Fibroblast of lung (primary cell): Measurements from ENCODE around the gene KCNK2. TPM values are rescaled to one million over a fixed set of nuclear protein-coding genes. Genes with fewer than 3 reads are reported as not detected.

Experiments
- DNase-seq, 2 donors: peaks; one replicate each; pipeline versions ENCODE4 v3.0.0 to v3.0.0-alpha.2; 2010; ENCODE audit warnings: low read depth in 2 of 2
- H2AFZ ChIP-seq: 2 replicates; pipeline ENCODE4 v1.5.1; 2012; ENCODE audit warnings: low read length, control low read depth, inconsistent platforms
- H3K27ac ChIP-seq: 2 replicates; pipeline ENCODE4 v1.5.1; 2011; ENCODE audit warnings: low read length, control low read depth; ENCODE audit not compliant: insufficient read depth
- H3K27me3 ChIP-seq: 2 replicates; pipeline ENCODE4 v1.5.1; 2011; ENCODE audit warnings: mild to moderate bottlenecking, low read length; ENCODE audit not compliant: control insufficient read depth, insufficient read depth
- H3K36me3 ChIP-seq: 2 replicates; pipeline ENCODE4 v1.5.1; 2011; ENCODE audit warnings: low read length; ENCODE audit not compliant: control insufficient read depth, insufficient read depth
- H3K4me1 ChIP-seq: 2 replicates; pipeline ENCODE4 v1.5.1; 2011; ENCODE audit warnings: low read length; ENCODE audit not compliant: control insufficient read depth, insufficient read depth; ENCODE audit errors: extremely low read depth
- H3K4me2 ChIP-seq: 2 replicates; pipeline ENCODE4 v1.5.1; 2011; ENCODE audit warnings: low read length, control low read depth; ENCODE audit not compliant: insufficient read depth; ENCODE audit errors: extremely low read depth
- H3K4me3 ChIP-seq, 4 experiments: fragments of 200-600 bp in 1 of 4; sonication (generic) in 1 of 4; replicated peaks in 1 of 4; 2 replicates each; pipeline ENCODE4 v1.5.1; 2011 to 2016; ENCODE audit warnings: low read length in 4 of 4, low read depth in 3 of 4, mild to moderate bottlenecking in 3 of 4, control low read depth in 2 of 4, inconsistent platforms in 1 of 4, mixed read lengths in 1 of 4; ENCODE audit not compliant: insufficient read depth in 1 of 4; ENCODE audit errors: control extremely low read depth in 1 of 4
- H3K79me2 ChIP-seq: 2 replicates; pipeline ENCODE4 v1.5.1; 2012; ENCODE audit warnings: mild to moderate bottlenecking, low read length, inconsistent platforms; ENCODE audit not compliant: control insufficient read depth, insufficient read depth
- H3K9ac ChIP-seq: 2 replicates; pipeline ENCODE4 v1.5.1; 2011; ENCODE audit warnings: mild to moderate bottlenecking, low read length, control low read depth; ENCODE audit not compliant: insufficient read depth
- H3K9me3 ChIP-seq: 2 replicates; pipeline ENCODE4 v1.5.1; 2012; ENCODE audit warnings: low read depth, low read length; ENCODE audit not compliant: control insufficient read depth, insufficient read depth
- H4K20me1 ChIP-seq: 2 replicates; pipeline ENCODE4 v1.5.1; 2011; ENCODE audit warnings: low read length; ENCODE audit not compliant: control insufficient read depth, insufficient read depth; ENCODE audit errors: extremely low read depth
- EZH2 ChIP-seq: IDR thresholded peaks from 2 replicates; pipeline ENCODE4 v1.5.1; 2012; ENCODE audit warnings: low read length, control low read depth, mild to moderate bottlenecking; ENCODE audit errors: missing control alignments
- polyA plus RNA-seq, 2 donors: library from polyadenylated mRNA; depleted of rRNA in 1 of 2; stranded (reverse) in 1 of 2; unstranded in 1 of 2; fragments of >200 nt; gene quantifications; 2 replicates each; pipeline ENCODE4 v1.2.1, GENCODE V29; 2011 to 2012; ENCODE audit warnings: missing spikeins in 1 of 2
- total RNA-seq: library from RNA; depleted of rRNA; stranded (reverse); fragments of >200 nt; gene quantifications from 2 replicates; pipeline ENCODE4 v1.2.1, GENCODE V29; 2014
- TF ChIP-seq, protein P1 (sequence below), 2 donors: IDR thresholded peaks in 1 of 2; conservative IDR thresholded peaks in 1 of 2; 1 replicate in 1 of 2; 2 replicates in 1 of 2; pipeline ENCODE4 v1.5.1; 2011 to 2012; ENCODE audit warnings: low read length in 2 of 2, control low read depth in 1 of 2, inconsistent platforms in 1 of 2, low read depth in 1 of 2, mild to moderate bottlenecking in 1 of 2

KCNK2 gene
- total and polyA plus RNA-seq, 2 donors (not counting 1 experiment from before 2014, with no cell fraction given): 6.4 to 25.6 TPM

DNA sequence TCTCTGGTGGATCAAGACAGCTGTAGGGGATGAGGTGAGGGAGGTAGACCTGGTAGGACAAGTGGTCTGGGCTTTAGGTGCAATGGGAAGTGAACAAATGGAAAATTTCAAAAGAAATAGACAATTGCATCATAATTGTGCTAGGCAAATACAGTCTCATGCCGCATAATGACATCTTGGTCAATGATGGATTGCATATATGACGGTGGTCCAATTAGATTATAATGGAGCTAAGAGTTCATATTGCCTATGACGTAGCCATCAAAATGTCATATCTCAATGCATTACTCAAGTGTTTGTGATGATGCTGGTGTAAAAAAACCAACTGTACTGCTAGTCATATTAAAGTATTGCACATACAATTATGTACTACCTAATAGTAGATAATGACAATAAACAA lies 19.0 kb downstream of the KCNK2 start:
- DNase-seq: no peak
- H2AFZ ChIP-seq: no peak overlapping the region
- H3K79me2 ChIP-seq: peaks cover 4% of the 10 kb centered on the region

DNA sequence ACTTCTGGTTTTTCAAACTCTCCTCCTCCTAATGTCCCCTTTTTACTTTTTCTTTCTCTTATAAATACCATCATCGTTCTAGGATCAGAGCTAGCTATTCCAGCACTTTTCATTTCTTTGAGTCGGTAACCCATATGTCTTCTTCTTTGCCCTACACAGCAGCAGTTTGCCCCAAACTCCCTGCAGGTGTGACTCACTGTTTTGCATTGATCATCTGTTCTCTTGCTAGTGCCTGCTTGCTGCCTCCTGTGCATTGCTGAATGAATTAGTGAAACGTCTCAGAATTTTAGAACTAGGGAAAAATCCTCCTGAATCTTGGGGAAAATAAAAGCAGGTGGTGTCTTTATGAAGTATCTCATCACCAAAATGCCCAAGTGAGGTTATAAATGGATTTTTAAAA lies 21.7 kb downstream of the KCNK2 start:
- H2AFZ ChIP-seq: no peak overlapping the region
- H3K79me2 ChIP-seq: peaks cover 4% of the 10 kb centered on the region
- no peak for TF ChIP-seq EZH2
- H3K27ac ChIP-seq: no peak overlapping the region
- H3K4me3 ChIP-seq: no peak overlapping the region
- H3K9ac ChIP-seq: no peak overlapping the region
- H3K36me3 ChIP-seq: no peaks in the 10 kb centered on the region
- H3K4me1 ChIP-seq: no peaks in the 10 kb centered on the region
- no peaks in the 10 kb centered on the region for H3K9me3 ChIP-seq
- H4K20me1 ChIP-seq: no peaks in the 10 kb centered on the region
- DNase-seq: peak in 1 of 2 donors; percentile 35
- H3K27me3 ChIP-seq: no peaks in the 10 kb centered on the region
- no peak overlapping the region for H3K4me2 ChIP-seq

More for the DNA sequence above, 19.0 kb downstream of the KCNK2 start:
- no peak overlapping the region for H3K4me3 ChIP-seq
- H3K36me3 ChIP-seq: no peaks in the 10 kb centered on the region
- H4K20me1 ChIP-seq: no peaks in the 10 kb centered on the region
- no peak overlapping the region for H3K4me2 ChIP-seq
- no peak overlapping the region for H3K9ac ChIP-seq
- no peak overlapping the region for H3K27ac ChIP-seq
- H3K27me3 ChIP-seq: no peaks in the 10 kb centered on the region
- TF ChIP-seq, protein P1, sequence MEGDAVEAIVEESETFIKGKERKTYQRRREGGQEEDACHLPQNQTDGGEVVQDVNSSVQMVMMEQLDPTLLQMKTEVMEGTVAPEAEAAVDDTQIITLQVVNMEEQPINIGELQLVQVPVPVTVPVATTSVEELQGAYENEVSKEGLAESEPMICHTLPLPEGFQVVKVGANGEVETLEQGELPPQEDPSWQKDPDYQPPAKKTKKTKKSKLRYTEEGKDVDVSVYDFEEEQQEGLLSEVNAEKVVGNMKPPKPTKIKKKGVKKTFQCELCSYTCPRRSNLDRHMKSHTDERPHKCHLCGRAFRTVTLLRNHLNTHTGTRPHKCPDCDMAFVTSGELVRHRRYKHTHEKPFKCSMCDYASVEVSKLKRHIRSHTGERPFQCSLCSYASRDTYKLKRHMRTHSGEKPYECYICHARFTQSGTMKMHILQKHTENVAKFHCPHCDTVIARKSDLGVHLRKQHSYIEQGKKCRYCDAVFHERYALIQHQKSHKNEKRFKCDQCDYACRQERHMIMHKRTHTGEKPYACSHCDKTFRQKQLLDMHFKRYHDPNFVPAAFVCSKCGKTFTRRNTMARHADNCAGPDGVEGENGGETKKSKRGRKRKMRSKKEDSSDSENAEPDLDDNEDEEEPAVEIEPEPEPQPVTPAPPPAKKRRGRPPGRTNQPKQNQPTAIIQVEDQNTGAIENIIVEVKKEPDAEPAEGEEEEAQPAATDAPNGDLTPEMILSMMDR (conservative IDR thresholded peaks at IDR 0.05 in 1 of 2, IDR thresholded peaks at IDR 0.05 in 1 of 2; ENCODE audit: low read depth in 1 of 2, low read length in 2 of 2): no peak
- no peak for TF ChIP-seq EZH2
- no peaks in the 10 kb centered on the region for H3K4me1 ChIP-seq
- no peaks in the 10 kb centered on the region for H3K9me3 ChIP-seq

- H3K4me2 ChIP-seq: no peak overlapping the region
- no peaks in the 10 kb centered on the region for H4K20me1 ChIP-seq
- no peak for DNase-seq
- peaks cover 4% of the 10 kb centered on the region for H3K79me2 ChIP-seq
- H3K27ac ChIP-seq: no peak overlapping the region
- H2AFZ ChIP-seq: no peak overlapping the region
- no peak overlapping the region for H3K4me3 ChIP-seq
- H3K9me3 ChIP-seq: no peaks in the 10 kb centered on the region
- H3K4me1 ChIP-seq: no peaks in the 10 kb centered on the region
- no peaks in the 10 kb centered on the region for H3K27me3 ChIP-seq
- no peaks in the 10 kb centered on the region for H3K36me3 ChIP-seq
- H3K9ac ChIP-seq: no peak overlapping the region
- TF ChIP-seq, protein P1 (conservative IDR thresholded peaks at IDR 0.05 in 1 of 2, IDR thresholded peaks at IDR 0.05 in 1 of 2; ENCODE audit: low read depth in 1 of 2, low read length in 2 of 2): no peak
- no peak for TF ChIP-seq EZH2
Measured at GRCh38 chr1:215106067-215106466, 23.5 kb downstream of the KCNK2 start.
